ENCODE measurements around the gene SOHLH1.
"Not testable (repeated sequence)": the region's sequence is repeated elsewhere in the genome, so short reads cannot be mapped to it uniquely, and the experiment has no call there.

The SOHLH1 gene

GRCh38 chr9:135674977-135675376 lies 24.3 kb downstream of the SOHLH1 start:
- no peak for TF ChIP-seq EZH2 (IDR thresholded peaks at IDR 0.05)
- TF ChIP-seq FOXP2 (optimal IDR thresholded peaks at IDR 0.05; ENCODE audit: control extremely low read depth, extremely low read length, insufficient read depth), result no peak
- no peak for TF ChIP-seq POLR2AphosphoS5 (IDR thresholded peaks at IDR 0.05; ENCODE audit: borderline replicate concordance, low read depth, low read length)
- Histone ChIP-seq H3K4me3 (no peak overlapping the region), H3K27ac (no peak overlapping the region), H3K36me3 (ENCODE audit: insufficient read depth, low read length) (no peaks in the 10 kb centered on the region), H3K9ac (ENCODE audit: insufficient read length) (no peak overlapping the region), H3K9me3 (ENCODE audit: low read depth, low read length) (no peaks in the 10 kb centered on the region)
- DNase-seq (ENCODE audit: low read depth, low spot score), result no peak

DNA sequence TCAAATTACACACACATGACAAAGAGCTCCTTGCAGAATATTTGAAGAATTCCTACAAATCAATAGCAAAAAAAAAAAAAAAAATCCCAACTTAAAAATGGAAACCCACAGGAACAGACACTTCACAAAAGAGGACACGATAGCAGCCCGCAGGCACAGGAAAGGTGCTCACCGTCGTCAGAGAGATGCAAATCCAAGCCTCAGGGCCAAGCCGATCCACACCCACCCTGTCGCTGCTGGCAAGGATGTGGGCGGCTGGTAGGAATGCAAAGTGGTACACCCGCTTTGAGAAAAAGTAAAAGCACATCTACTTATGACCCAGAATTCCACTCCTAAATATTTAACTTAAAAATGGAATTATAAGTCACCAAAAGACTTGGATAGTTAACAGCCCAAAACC lies 25.3 kb downstream of the SOHLH1 start:
- H3K27ac ChIP-seq, result no peak overlapping the region
- TF ChIP-seq FOXP2 (optimal IDR thresholded peaks at IDR 0.05; ENCODE audit: control extremely low read depth, extremely low read length, insufficient read depth) (no peak), POLR2AphosphoS5 (IDR thresholded peaks at IDR 0.05; ENCODE audit: borderline replicate concordance, low read depth, low read length) (no peak), EZH2 (IDR thresholded peaks at IDR 0.05) (no peak)
- H3K9me3 ChIP-seq (ENCODE audit: low read depth, low read length), result no peaks in the 10 kb centered on the region
- DNase-seq (ENCODE audit: low read depth, low spot score), result no peak
- no peaks in the 10 kb centered on the region for H3K36me3 ChIP-seq (ENCODE audit: insufficient read depth, low read length)
- no peak overlapping the region for H3K4me3 ChIP-seq
- H3K9ac ChIP-seq (ENCODE audit: insufficient read length), result no peak overlapping the region

DNA sequence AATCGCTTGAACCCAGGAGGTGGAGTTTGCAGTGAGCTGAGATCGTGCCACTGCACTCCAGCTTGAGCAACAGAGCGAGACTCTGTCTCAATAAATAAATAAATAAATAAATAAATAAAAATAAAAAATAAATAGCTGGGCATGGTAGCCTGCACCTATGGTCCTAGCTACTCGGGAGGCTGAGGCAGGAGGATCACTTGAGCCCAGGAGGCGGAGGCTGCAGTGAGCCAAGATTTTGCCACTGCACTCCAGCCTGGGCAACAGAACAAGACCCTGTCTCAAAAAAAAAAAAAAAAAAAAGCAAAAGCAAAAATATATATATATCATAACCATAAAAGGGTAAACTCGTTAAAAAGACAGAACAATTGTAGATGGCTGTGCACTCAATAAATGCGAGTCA lies 26.5 kb downstream of the SOHLH1 start:
- not testable (repeated sequence) for H3K9ac ChIP-seq (ENCODE audit: insufficient read length); H3K4me3 ChIP-seq; H3K9me3 ChIP-seq (ENCODE audit: low read depth, low read length); H3K27ac ChIP-seq; DNase-seq (ENCODE audit: low read depth, low spot score); H3K36me3 ChIP-seq (ENCODE audit: insufficient read depth, low read length)

DNA sequence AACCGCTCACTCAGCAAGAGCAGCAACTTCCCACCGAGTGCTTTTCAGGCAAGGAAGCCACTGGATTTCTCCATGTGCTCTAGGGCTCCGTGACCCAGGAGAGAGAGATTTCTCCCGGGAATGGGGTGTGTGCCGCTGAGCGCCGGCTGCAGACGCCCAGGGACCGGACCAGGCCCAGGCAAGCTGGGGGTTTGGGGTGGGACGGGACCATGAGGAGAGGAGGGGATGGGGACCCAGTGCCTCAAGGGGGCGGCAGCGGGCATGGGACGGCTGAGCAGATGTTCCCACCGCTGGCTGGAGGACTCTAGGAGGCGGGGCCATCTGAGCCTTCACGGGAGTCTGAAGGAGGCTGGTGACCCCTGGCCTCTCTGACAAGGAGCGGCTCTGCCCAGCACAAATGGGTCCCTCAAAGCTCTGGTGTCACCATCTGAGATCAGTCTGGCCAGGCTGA lies 27.7 kb downstream of the SOHLH1 start:
- H3K36me3 ChIP-seq (ENCODE audit: insufficient read depth, low read length), result no peaks in the 10 kb centered on the region
- no peak overlapping the region for H3K27ac ChIP-seq
- H3K9me3 ChIP-seq (ENCODE audit: low read depth, low read length), result no peaks in the 10 kb centered on the region
- H3K4me3 ChIP-seq, result no peak overlapping the region
- no peak for DNase-seq (ENCODE audit: low read depth, low spot score)
- H3K9ac ChIP-seq (ENCODE audit: insufficient read length), result no peak overlapping the region
- TF ChIP-seq EZH2 (IDR thresholded peaks at IDR 0.05), result no peak
- TF ChIP-seq FOXP2 (optimal IDR thresholded peaks at IDR 0.05; ENCODE audit: control extremely low read depth, extremely low read length, insufficient read depth), result no peak
- TF ChIP-seq POLR2AphosphoS5 (IDR thresholded peaks at IDR 0.05; ENCODE audit: borderline replicate concordance, low read depth, low read length), result no peak

DNA sequence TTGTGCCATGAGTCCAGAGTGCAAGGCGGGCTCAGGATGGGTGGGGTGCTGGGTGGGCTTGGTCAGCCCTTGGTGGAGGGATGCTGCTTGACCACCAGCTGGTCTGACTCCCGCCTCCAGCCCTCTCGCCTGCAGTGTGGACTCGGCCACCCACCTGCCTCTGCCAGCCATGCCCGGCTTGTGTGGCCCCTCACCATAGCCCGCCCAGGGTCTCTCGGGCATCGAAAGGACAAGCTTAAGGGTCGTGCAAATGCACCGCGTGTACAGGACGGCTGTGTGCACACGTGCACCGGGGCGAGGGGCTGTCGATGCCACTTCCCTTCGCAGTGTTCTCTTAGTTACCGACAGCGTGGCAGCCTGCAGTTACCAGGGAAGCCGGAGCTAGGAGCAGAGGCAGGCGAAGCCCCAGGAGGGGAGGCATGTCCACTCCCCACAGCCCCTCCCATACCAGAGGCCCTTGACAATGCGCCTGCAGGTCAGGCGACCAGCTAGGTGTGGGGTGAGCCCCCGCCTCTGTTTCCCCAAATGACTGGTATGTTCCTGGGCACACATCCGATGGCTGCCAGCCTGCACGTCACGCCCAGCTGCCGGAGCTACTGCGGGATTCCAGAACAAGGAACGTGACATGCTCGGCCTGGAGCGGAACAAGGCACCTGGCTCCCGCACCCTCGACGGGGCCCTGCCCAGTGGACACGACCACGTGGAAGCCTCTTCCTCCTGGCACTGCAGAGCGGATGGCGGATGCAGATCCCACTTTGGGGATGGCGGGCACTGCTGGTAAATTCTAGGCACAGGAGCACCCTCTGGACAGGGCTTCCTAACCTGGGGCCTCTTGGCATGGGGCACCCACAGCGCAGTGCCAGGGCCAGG lies 28.3 kb downstream of the SOHLH1 start:
- TF ChIP-seq EZH2 (IDR thresholded peaks at IDR 0.05), result no peak
- no peak for TF ChIP-seq POLR2AphosphoS5 (IDR thresholded peaks at IDR 0.05; ENCODE audit: borderline replicate concordance, low read depth, low read length)
- no peak for TF ChIP-seq FOXP2 (optimal IDR thresholded peaks at IDR 0.05; ENCODE audit: control extremely low read depth, extremely low read length, insufficient read depth)
- H3K9ac ChIP-seq (ENCODE audit: insufficient read length), result no peak overlapping the region
- H3K36me3 ChIP-seq (ENCODE audit: insufficient read depth, low read length), result no peaks in the 10 kb centered on the region
- H3K27ac ChIP-seq, result no peak overlapping the region
- no peaks in the 10 kb centered on the region for H3K9me3 ChIP-seq (ENCODE audit: low read depth, low read length)
- DNase-seq (ENCODE audit: low read depth, low spot score), result no peak
- no peak overlapping the region for H3K4me3 ChIP-seq

DNA sequence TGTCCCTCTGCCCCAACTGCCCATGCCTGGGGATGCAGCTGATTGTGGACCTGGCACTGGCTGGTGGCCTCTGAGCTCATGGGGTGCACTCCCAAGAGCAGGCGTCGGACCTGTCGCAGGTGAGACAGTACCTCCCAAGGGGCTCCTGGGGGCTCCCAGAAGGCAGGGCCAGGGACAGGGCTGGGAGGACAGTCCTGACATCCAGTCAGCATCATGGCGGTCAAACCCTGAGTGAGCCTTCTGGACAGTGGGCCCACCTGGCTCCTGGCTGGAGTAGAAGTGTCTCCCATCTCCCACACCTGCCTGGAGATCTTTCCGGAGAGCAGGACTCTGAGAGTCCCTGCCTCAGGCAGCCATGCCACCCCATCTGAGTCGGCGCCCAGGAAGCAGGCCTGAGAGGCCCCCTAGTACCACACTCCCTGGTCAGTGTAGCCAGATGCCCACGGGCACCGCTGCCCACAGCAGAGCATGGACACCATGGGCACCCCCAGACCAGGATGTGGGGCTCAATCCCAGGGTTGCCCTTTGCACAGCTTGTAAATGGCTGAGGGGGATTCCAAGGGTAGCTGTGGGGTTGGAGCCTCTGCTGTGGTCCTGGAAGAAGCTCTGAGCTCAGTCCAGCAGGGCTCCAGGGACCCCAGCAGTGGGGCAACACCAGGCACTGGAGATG lies 29.5 kb downstream of the SOHLH1 start:
- TF ChIP-seq EZH2 (IDR thresholded peaks at IDR 0.05) (no peak), FOXP2 (optimal IDR thresholded peaks at IDR 0.05; ENCODE audit: control extremely low read depth, extremely low read length, insufficient read depth) (no peak), POLR2AphosphoS5 (IDR thresholded peaks at IDR 0.05; ENCODE audit: borderline replicate concordance, low read depth, low read length) (no peak)
- Histone ChIP-seq H3K9ac (ENCODE audit: insufficient read length) (no peak overlapping the region), H3K36me3 (ENCODE audit: insufficient read depth, low read length) (no peaks in the 10 kb centered on the region), H3K9me3 (ENCODE audit: low read depth, low read length) (no peaks in the 10 kb centered on the region), H3K4me3 (no peak overlapping the region), H3K27ac (no peak overlapping the region)
- DNase-seq (ENCODE audit: low read depth, low spot score), result no peak

DNA sequence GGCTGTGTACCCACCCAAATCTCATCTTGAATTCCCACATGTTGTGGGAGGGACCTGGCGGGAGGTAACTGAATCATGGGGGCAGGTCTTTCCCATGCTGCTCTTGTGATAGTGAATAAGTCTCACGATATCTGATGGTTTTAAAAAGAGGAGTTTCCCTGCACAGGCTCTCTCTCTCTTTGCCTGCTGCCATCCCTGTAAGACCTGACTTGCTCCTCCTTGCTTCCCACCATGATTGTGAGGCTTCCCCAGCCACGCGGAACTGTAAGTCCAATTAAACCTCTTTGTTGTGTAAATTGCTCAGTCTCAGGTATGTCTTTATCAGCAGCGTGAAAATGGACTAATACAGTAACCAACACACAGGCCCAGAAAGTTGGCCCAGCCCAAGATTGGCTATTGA lies 30.3 kb downstream of the SOHLH1 start:
- H3K9me3 ChIP-seq (ENCODE audit: low read depth, low read length); H3K36me3 ChIP-seq (ENCODE audit: insufficient read depth, low read length); H3K4me3 ChIP-seq; DNase-seq (ENCODE audit: low read depth, low spot score); H3K27ac ChIP-seq; H3K9ac ChIP-seq (ENCODE audit: insufficient read length): not testable (repeated sequence)

DNA sequence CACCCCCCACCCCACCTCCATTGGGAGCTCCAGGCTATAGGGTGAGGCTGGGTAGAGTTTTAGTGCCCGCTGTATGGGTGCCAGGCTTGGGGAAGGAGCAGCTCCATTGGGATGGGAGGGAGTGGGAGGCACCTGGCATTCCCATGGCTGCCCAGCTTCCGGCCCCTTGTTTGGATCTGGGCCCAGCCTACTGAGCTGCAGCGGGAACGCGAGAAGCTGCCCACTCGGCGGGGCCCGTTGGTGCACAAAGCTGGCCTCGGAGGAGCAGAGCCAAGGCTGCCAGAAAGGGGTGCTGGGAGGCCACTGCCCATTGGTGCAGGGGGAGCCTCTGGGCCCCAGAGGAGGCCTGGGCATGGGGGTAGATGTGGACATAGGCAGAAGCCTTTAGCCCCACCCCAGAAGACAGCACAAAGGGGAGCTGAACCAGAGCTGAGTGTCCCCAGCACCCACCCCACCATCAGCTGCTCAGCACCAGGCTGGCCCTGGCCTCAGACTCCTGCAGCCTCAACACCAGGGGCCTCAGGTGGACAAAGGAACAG lies 31.7 kb downstream of the SOHLH1 start:
- no peaks in the 10 kb centered on the region for H3K36me3 ChIP-seq (ENCODE audit: insufficient read depth, low read length)
- no peak overlapping the region for H3K4me3 ChIP-seq
- no peak for TF ChIP-seq POLR2AphosphoS5 (IDR thresholded peaks at IDR 0.05; ENCODE audit: borderline replicate concordance, low read depth, low read length)
- no peak for TF ChIP-seq EZH2 (IDR thresholded peaks at IDR 0.05)
- TF ChIP-seq FOXP2 (optimal IDR thresholded peaks at IDR 0.05; ENCODE audit: control extremely low read depth, extremely low read length, insufficient read depth), result no peak
- no peak overlapping the region for H3K9ac ChIP-seq (ENCODE audit: insufficient read length)
- H3K27ac ChIP-seq, result no peak overlapping the region
- no peaks in the 10 kb centered on the region for H3K9me3 ChIP-seq (ENCODE audit: low read depth, low read length)
- no peak for DNase-seq (ENCODE audit: low read depth, low spot score)

Data from SK-N-MC (cell line).